Mucosa of rectum (tissue), 2 donors: ENCODE measurements around the gene ATP2B2.

Experiments used
- H3K27ac ChIP-seq, 2 donors: one replicate each; pipeline ENCODE4 v1.7.0; 2013; ENCODE audit warnings: inconsistent platforms in 2 of 2, low read depth in 2 of 2, low read length in 2 of 2
- H3K27me3 ChIP-seq, 2 donors: one replicate each; pipeline ENCODE4 v1.7.0; 2013; ENCODE audit warnings: low read length in 2 of 2; ENCODE audit not compliant: control insufficient read depth in 2 of 2, insufficient read depth in 2 of 2
- H3K36me3 ChIP-seq, 2 donors: one replicate each; pipeline ENCODE4 v1.7.0; 2013; ENCODE audit warnings: low read length in 2 of 2; ENCODE audit not compliant: control insufficient read depth in 2 of 2, insufficient read depth in 2 of 2
- H3K4me1 ChIP-seq, 2 donors: one replicate each; pipeline ENCODE4 v1.7.0; 2013; ENCODE audit warnings: low read length in 2 of 2, mild to moderate bottlenecking in 1 of 2; ENCODE audit not compliant: control insufficient read depth in 2 of 2, insufficient read depth in 2 of 2
- H3K4me3 ChIP-seq, 2 donors: one replicate each; pipeline ENCODE4 v1.7.0; 2013; ENCODE audit warnings: low read length in 2 of 2
- H3K9ac ChIP-seq, 2 donors: one replicate each; pipeline ENCODE4 v1.7.0; 2013; ENCODE audit warnings: low read length in 2 of 2, low read depth in 1 of 2, mild to moderate bottlenecking in 1 of 2
- H3K9me3 ChIP-seq, 2 donors: one replicate each; pipeline ENCODE4 v1.7.0; 2013; ENCODE audit warnings: low read length in 2 of 2; ENCODE audit not compliant: control insufficient read depth in 2 of 2
- donor health status: healthy.
- donor health status: Normal muscosa, but diverticular disease.

ATP2B2 gene

GRCh38 chr3:10400749-10401495 lies 104.5 kb downstream of the ATP2B2 start:
- no peak overlapping the region for H3K27ac ChIP-seq
- no peaks in the 10 kb centered on the region for H3K9me3 ChIP-seq
- H3K4me3 ChIP-seq: no peak overlapping the region
- H3K27me3 ChIP-seq: no peaks in the 10 kb centered on the region
- no peaks in the 10 kb centered on the region for H3K36me3 ChIP-seq
- no peaks in the 10 kb centered on the region for H3K4me1 ChIP-seq
- no peak overlapping the region for H3K9ac ChIP-seq

GRCh38 chr3:10400050-10400748 lies 105.2 kb downstream of the ATP2B2 start:
- Histone ChIP-seq H3K36me3 (no peaks in the 10 kb centered on the region), H3K4me1 (no peaks in the 10 kb centered on the region), H3K27me3 (no peaks in the 10 kb centered on the region), H3K9ac (no peak overlapping the region), H3K9me3 (no peaks in the 10 kb centered on the region), H3K27ac (no peak overlapping the region), H3K4me3 (no peak overlapping the region)

- Histone ChIP-seq H3K4me3 (no peak overlapping the region), H3K9me3 (no peaks in the 10 kb centered on the region), H3K36me3 (no peaks in the 10 kb centered on the region), H3K27me3 (no peaks in the 10 kb centered on the region), H3K4me1 (no peaks in the 10 kb centered on the region), H3K9ac (no peak overlapping the region), H3K27ac (no peak overlapping the region)
Observed at GRCh38 chr3:10399634-10400033, 105.8 kb downstream of the ATP2B2 start.

- Histone ChIP-seq H3K27ac (no peak overlapping the region), H3K9me3 (no peaks in the 10 kb centered on the region)
Observed at GRCh38 chr3:10398341-10398740, 107.0 kb downstream of the ATP2B2 start.

GRCh38 chr3:10397879-10398278 lies 107.5 kb downstream of the ATP2B2 start:
- H3K4me1 ChIP-seq: no peaks in the 10 kb centered on the region
- no peak overlapping the region for H3K4me3 ChIP-seq
- no peaks in the 10 kb centered on the region for H3K36me3 ChIP-seq
- no peaks in the 10 kb centered on the region for H3K9me3 ChIP-seq
- H3K27me3 ChIP-seq: no peaks in the 10 kb centered on the region
- H3K27ac ChIP-seq: no peak overlapping the region
- H3K9ac ChIP-seq: no peak overlapping the region

More at GRCh38 chr3:10398341-10398740, 107.0 kb downstream of the ATP2B2 start:
- Histone ChIP-seq H3K27me3 (no peaks in the 10 kb centered on the region), H3K4me3 (no peak overlapping the region), H3K9ac (no peak overlapping the region), H3K4me1 (no peaks in the 10 kb centered on the region), H3K36me3 (no peaks in the 10 kb centered on the region)

GRCh38 chr3:10396931-10397330 lies 108.5 kb downstream of the ATP2B2 start:
- Histone ChIP-seq H3K27me3 (peaks cover 0 to 2% of the 10 kb centered on the region in 2 donors), H3K9me3 (no peaks in the 10 kb centered on the region), H3K36me3 (no peaks in the 10 kb centered on the region), H3K4me1 (no peaks in the 10 kb centered on the region), H3K27ac (no peak overlapping the region), H3K9ac (no peak overlapping the region), H3K4me3 (no peak overlapping the region)

GRCh38 chr3:10396083-10396482 lies 109.3 kb downstream of the ATP2B2 start:
- Histone ChIP-seq H3K9ac (no peak overlapping the region), H3K36me3 (no peaks in the 10 kb centered on the region), H3K27me3 (peaks cover 0 to 2% of the 10 kb centered on the region in 2 donors), H3K9me3 (no peaks in the 10 kb centered on the region), H3K4me3 (no peak overlapping the region), H3K27ac (no peak overlapping the region), H3K4me1 (no peaks in the 10 kb centered on the region)

GRCh38 chr3:10395671-10396070 lies 109.7 kb downstream of the ATP2B2 start:
- no peak overlapping the region for H3K9ac ChIP-seq
- no peaks in the 10 kb centered on the region for H3K9me3 ChIP-seq
- H3K4me1 ChIP-seq: no peaks in the 10 kb centered on the region
- H3K36me3 ChIP-seq: no peaks in the 10 kb centered on the region
- peaks cover 0 to 2% of the 10 kb centered on the region in 2 donors for H3K27me3 ChIP-seq
- no peak overlapping the region for H3K27ac ChIP-seq
- no peak overlapping the region for H3K4me3 ChIP-seq

GRCh38 chr3:10395196-10395595 lies 110.2 kb downstream of the ATP2B2 start:
- H3K27ac ChIP-seq: no peak overlapping the region
- H3K9me3 ChIP-seq: no peaks in the 10 kb centered on the region
- H3K4me3 ChIP-seq: no peak overlapping the region
- H3K9ac ChIP-seq: no peak overlapping the region
- peaks cover 0 to 2% of the 10 kb centered on the region in 2 donors for H3K27me3 ChIP-seq
- H3K4me1 ChIP-seq: peaks cover 0 to 3% of the 10 kb centered on the region in 2 donors
- H3K36me3 ChIP-seq: no peaks in the 10 kb centered on the region

- Histone ChIP-seq H3K9ac (no peak overlapping the region), H3K9me3 (no peaks in the 10 kb centered on the region), H3K36me3 (no peaks in the 10 kb centered on the region), H3K27ac (no peak overlapping the region), H3K27me3 (peaks cover 0 to 2% of the 10 kb centered on the region in 2 donors), H3K4me1 (peaks cover 0 to 3% of the 10 kb centered on the region in 2 donors), H3K4me3 (no peak overlapping the region)
Observed at GRCh38 chr3:10394491-10395025, 110.8 kb downstream of the ATP2B2 start.
